ENCODE results near the gene HLA-DMB.

DNA sequence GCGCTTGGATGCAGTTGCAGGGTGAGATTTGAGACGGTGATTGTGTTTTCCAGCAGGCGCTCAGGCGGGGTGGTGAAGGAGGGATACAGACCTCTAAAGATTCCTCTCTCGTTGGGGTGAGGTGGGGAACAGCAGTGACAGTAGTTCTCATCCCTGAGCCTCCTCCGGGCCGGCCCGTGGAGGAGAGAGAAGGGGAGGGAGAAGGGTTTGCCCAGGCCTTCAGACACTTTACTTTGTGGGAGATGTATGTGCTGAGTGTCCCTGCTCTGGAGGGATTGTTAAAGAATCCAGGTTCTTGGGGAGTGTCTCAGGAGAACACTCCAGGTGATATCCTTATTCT is 45.9 kb downstream of the HLA-DMB start:
- TF ChIP-seq, protein P1, sequence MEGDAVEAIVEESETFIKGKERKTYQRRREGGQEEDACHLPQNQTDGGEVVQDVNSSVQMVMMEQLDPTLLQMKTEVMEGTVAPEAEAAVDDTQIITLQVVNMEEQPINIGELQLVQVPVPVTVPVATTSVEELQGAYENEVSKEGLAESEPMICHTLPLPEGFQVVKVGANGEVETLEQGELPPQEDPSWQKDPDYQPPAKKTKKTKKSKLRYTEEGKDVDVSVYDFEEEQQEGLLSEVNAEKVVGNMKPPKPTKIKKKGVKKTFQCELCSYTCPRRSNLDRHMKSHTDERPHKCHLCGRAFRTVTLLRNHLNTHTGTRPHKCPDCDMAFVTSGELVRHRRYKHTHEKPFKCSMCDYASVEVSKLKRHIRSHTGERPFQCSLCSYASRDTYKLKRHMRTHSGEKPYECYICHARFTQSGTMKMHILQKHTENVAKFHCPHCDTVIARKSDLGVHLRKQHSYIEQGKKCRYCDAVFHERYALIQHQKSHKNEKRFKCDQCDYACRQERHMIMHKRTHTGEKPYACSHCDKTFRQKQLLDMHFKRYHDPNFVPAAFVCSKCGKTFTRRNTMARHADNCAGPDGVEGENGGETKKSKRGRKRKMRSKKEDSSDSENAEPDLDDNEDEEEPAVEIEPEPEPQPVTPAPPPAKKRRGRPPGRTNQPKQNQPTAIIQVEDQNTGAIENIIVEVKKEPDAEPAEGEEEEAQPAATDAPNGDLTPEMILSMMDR (IDR thresholded peaks at IDR 0.05) = no peak
- TF ChIP-seq POLR2AphosphoS5 (IDR thresholded peaks at IDR 0.05) = no peak
